ENCODE measurements around the gene GALT. TPM values are rescaled to one million over a fixed set of nuclear protein-coding genes. Genes with fewer than 3 reads are reported as not detected.

GALT gene
- total and polyA plus RNA-seq, 8 donors: 42.8 to 81.6 (median 67.5) TPM

- no peaks in the 10 kb centered on the region for H3K27me3 ChIP-seq
- intact Hi-C loops (cut with DNase I): no loop called here
- no peak for ATAC-seq
- TF ChIP-seq CTCF (IDR thresholded peaks at IDR 0.05): no peak
- no peak overlapping the region for H3K4me3 ChIP-seq
- peaks cover 0 to 4% of the 10 kb centered on the region in 2 donors for H3K36me3 ChIP-seq
- peaks cover 0 to 8% of the 10 kb centered on the region in 2 donors for H3K4me1 ChIP-seq
- no peaks in the 10 kb centered on the region for H3K9me3 ChIP-seq
- DNase-seq: no peak
- H3K27ac ChIP-seq: no peak overlapping the region
Measured at GRCh38 chr9:34686231-34686630, 39.8 kb downstream of the GALT start.

GRCh38 chr9:34686732-34687131 lies 40.3 kb downstream of the GALT start:
- ATAC-seq (no peak), DNase-seq (no peak)
- peaks cover 0 to 8% of the 10 kb centered on the region in 2 donors for H3K4me1 ChIP-seq
- no peaks in the 10 kb centered on the region for H3K9me3 ChIP-seq
- H3K36me3 ChIP-seq: peaks cover 0 to 4% of the 10 kb centered on the region in 2 donors
- no peak overlapping the region for H3K4me3 ChIP-seq
- H3K27ac ChIP-seq: no peak overlapping the region
- no peak for TF ChIP-seq CTCF (IDR thresholded peaks at IDR 0.05)
- no peaks in the 10 kb centered on the region for H3K27me3 ChIP-seq
- intact Hi-C loops (cut with DNase I): no loop called here

GRCh38 chr9:34687276-34688030 lies 41.0 kb downstream of the GALT start:
- H3K27ac ChIP-seq: no peak overlapping the region
- H3K9me3 ChIP-seq: no peaks in the 10 kb centered on the region
- DNase-seq (no peak), ATAC-seq (no peak)
- H3K4me1 ChIP-seq: peaks cover 0 to 8% of the 10 kb centered on the region in 2 donors
- no peak overlapping the region for H3K4me3 ChIP-seq
- TF ChIP-seq CTCF (IDR thresholded peaks at IDR 0.05): no peak
- intact Hi-C loops (cut with DNase I): no loop called here
- no peaks in the 10 kb centered on the region for H3K27me3 ChIP-seq
- H3K36me3 ChIP-seq: peaks cover 0 to 4% of the 10 kb centered on the region in 2 donors

- Histone ChIP-seq H3K4me1 (peaks cover 0 to 8% of the 10 kb centered on the region in 2 donors), H3K9me3 (no peaks in the 10 kb centered on the region), H3K27me3 (no peaks in the 10 kb centered on the region), H3K27ac (no peak overlapping the region), H3K4me3 (no peak overlapping the region), H3K36me3 (no peaks in the 10 kb centered on the region)
- DNase-seq: no peak
- intact Hi-C loops (cut with DNase I): no loop called here
- no peak for TF ChIP-seq CTCF (IDR thresholded peaks at IDR 0.05)
- no peak for ATAC-seq
Measured at GRCh38 chr9:34688329-34689115, 42.0 kb downstream of the GALT start.

- peaks cover 0 to 8% of the 10 kb centered on the region in 2 donors for H3K4me1 ChIP-seq
- no peak overlapping the region for H3K4me3 ChIP-seq
- H3K9me3 ChIP-seq: no peaks in the 10 kb centered on the region
- no peak for ATAC-seq
- intact Hi-C loops (cut with DNase I): no loop called here
- TF ChIP-seq CTCF (IDR thresholded peaks at IDR 0.05): no peak
- H3K27me3 ChIP-seq: no peaks in the 10 kb centered on the region
- no peak overlapping the region for H3K27ac ChIP-seq
- no peaks in the 10 kb centered on the region for H3K36me3 ChIP-seq
- no peak for DNase-seq
Measured at GRCh38 chr9:34689116-34689470, 42.6 kb downstream of the GALT start.

Data from left lung (tissue), 10 donors.